ENCODE measurements around the gene SLC12A1. TPM values are rescaled to one million over a fixed set of nuclear protein-coding genes. Genes with fewer than 3 reads are reported as not detected.

SLC12A1 gene
- total RNA-seq, result not detected
- polyA plus RNA-seq (2013, experiment 1 of 2), result 0.07 TPM
- not detected for polyA plus RNA-seq (2013, experiment 2 of 2)
- long read RNA-seq, experiment 1, result 0 reads
- long read RNA-seq, experiment 2, partial matches to known transcripts, result 0 of 1 reads
- long read RNA-seq, experiment 2, other reads (novel, unspliced or antisense), result 1 of 1 reads
- long read RNA-seq, experiment 3, result 0 reads
- long read RNA-seq, experiment 4, result 0 reads

DNA sequence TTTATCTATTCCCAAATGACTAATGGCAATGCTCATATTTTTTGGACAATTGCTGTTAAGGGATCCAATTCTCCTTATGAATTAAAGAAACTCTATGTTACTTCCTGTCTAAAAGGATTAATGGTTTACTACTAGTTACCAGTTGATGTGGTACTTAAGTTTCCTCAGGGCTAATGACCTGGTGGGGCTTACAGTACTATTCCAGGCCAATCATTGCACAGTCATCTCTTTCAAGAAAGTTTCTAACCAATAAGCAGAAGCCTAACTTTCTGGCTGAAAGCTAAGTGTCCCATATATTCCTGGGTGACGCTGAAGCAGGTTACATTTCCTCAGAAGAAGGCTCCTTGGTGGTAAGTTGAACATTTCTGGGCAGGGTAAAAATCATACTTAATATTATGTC is at the start of gene SLC12A1:
Gene SLC12A1 (plus strand): TSS at position 322 of the 400 bp plus-strand sequence. CDS start 1,418 bp downstream, outside the sequence.
- Mint-ChIP-seq H3K27ac (no peak within 1 kb of the TSS), H3K4me3 (no peak within 1 kb of the TSS), H3K4me1 (no peaks in the 10 kb centered on the region), H3K9me3 (no peaks in the 10 kb centered on the region), H3K36me3 (ENCODE audit: low read depth) (no peaks in the 10 kb centered on the region), H3K27me3 (ENCODE audit: insufficient read depth) (peaks cover 3% of the 10 kb centered on the region)
- DNase-seq, result no peak
- 100% methylated on average over 1 of the region's 1 CpG; no CpG with 5 or more reads in 1 of the 2 experiments for WGBS, 2 experiments (ENCODE audit: insufficient coverage in 1 of 2, insufficient read length in 1 of 2)
- Histone ChIP-seq H3K4me1 (ENCODE audit: control insufficient read depth, insufficient read depth, low read length) (no peaks in the 10 kb centered on the region), H3K27me3 (ENCODE audit: control insufficient read depth, insufficient read depth, low read length, poor library complexity, severe bottlenecking) (no peaks in the 10 kb centered on the region), H3K27ac (ENCODE audit: low read depth, low read length) (no peak within 1 kb of the TSS), H3K4me3 (ENCODE audit: low read length) (no peak within 1 kb of the TSS), H3K36me3 (ENCODE audit: control insufficient read depth, insufficient read depth, low read length) (no peaks in the 10 kb centered on the region), H3K9ac (ENCODE audit: extremely low read depth, low read length, poor library complexity, severe bottlenecking) (no peak within 1 kb of the TSS), H3K9me3 (ENCODE audit: control insufficient read depth, low read length) (no peaks in the 10 kb centered on the region)
- TF ChIP-seq, protein P1, sequence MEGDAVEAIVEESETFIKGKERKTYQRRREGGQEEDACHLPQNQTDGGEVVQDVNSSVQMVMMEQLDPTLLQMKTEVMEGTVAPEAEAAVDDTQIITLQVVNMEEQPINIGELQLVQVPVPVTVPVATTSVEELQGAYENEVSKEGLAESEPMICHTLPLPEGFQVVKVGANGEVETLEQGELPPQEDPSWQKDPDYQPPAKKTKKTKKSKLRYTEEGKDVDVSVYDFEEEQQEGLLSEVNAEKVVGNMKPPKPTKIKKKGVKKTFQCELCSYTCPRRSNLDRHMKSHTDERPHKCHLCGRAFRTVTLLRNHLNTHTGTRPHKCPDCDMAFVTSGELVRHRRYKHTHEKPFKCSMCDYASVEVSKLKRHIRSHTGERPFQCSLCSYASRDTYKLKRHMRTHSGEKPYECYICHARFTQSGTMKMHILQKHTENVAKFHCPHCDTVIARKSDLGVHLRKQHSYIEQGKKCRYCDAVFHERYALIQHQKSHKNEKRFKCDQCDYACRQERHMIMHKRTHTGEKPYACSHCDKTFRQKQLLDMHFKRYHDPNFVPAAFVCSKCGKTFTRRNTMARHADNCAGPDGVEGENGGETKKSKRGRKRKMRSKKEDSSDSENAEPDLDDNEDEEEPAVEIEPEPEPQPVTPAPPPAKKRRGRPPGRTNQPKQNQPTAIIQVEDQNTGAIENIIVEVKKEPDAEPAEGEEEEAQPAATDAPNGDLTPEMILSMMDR (conservative IDR thresholded peaks at IDR 0.05), result no peak

DNA sequence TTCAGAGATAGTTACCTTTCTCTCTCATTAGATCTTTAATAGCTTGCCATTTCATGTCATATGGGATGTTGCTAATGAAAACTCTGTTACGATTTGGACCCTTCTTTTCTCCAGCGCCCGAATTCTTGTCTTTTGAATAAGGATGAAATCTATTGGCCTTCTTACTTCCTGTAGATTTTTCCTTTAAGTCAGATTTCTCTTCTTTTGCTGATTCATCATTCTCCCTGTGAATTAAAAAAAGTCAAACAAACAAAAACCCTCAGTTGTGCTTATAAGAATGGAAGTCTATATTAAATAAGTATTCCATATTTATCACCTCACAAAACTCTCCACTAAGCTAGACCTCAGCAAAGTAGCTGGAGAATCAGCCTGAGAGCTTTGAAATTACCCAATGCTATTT is 37.5 kb upstream of the SLC12A1 start:
- H3K4me3 ChIP-seq (ENCODE audit: low read length), result no peak overlapping the region
- no peak for DNase-seq
- no peaks in the 10 kb centered on the region for H3K27me3 ChIP-seq (ENCODE audit: control insufficient read depth, insufficient read depth, low read length, poor library complexity, severe bottlenecking)
- no peak overlapping the region for H3K4me3 Mint-ChIP-seq
- TF ChIP-seq, protein P1 (conservative IDR thresholded peaks at IDR 0.05), result no peak
- H3K27ac ChIP-seq (ENCODE audit: low read depth, low read length), result no peak overlapping the region
- no peaks in the 10 kb centered on the region for H3K27me3 Mint-ChIP-seq (ENCODE audit: insufficient read depth)
- peaks cover 6% of the 10 kb centered on the region for H3K4me1 Mint-ChIP-seq
- no peak overlapping the region for H3K27ac Mint-ChIP-seq
- peaks cover 7% of the 10 kb centered on the region for H3K4me1 ChIP-seq (ENCODE audit: control insufficient read depth, insufficient read depth, low read length)
- peaks cover 10% of the 10 kb centered on the region for H3K9me3 Mint-ChIP-seq
- H3K9ac ChIP-seq (ENCODE audit: extremely low read depth, low read length, poor library complexity, severe bottlenecking), result no peak overlapping the region
- peaks cover 42% of the 10 kb centered on the region for H3K36me3 ChIP-seq (ENCODE audit: control insufficient read depth, insufficient read depth, low read length)
- 65 to 67% methylated on average over 3 of the region's 3 CpGs for WGBS, 2 experiments (ENCODE audit: insufficient coverage in 1 of 2, insufficient read length in 1 of 2)
- peaks cover 25% of the 10 kb centered on the region for H3K36me3 Mint-ChIP-seq (ENCODE audit: low read depth)
- H3K9me3 ChIP-seq (ENCODE audit: control insufficient read depth, low read length), result no peaks in the 10 kb centered on the region

DNA sequence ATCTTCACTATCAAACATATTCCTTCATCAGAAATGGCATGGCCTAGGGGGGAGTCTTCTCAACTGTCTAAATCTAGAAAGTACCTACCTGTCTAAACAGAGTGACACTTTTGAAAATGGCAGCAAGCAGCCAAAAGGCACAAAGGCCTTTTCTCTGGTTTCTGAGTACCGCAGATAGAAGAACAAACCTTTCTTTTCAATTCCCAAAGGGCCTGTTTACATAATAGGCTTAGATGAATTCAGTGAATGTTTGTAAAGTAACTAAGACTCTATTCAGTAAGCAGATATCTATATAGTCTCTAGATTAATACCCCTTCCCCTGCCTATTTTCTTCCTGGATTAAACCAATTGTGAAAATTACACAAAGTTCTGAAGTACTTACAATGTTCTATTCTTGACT is 35.1 kb upstream of the SLC12A1 start:
- 70% methylated on average over 1 of the region's 1 CpG; no CpG with 5 or more reads in 1 of the 2 experiments for WGBS, 2 experiments (ENCODE audit: insufficient coverage in 1 of 2, insufficient read length in 1 of 2)
- Mint-ChIP-seq H3K27me3 (ENCODE audit: insufficient read depth) (no peaks in the 10 kb centered on the region), H3K4me1 (peaks cover 6% of the 10 kb centered on the region), H3K9me3 (peaks cover 10% of the 10 kb centered on the region), H3K4me3 (no peak overlapping the region), H3K36me3 (ENCODE audit: low read depth) (peaks cover 27% of the 10 kb centered on the region), H3K27ac (no peak overlapping the region)
- Histone ChIP-seq H3K9ac (ENCODE audit: extremely low read depth, low read length, poor library complexity, severe bottlenecking) (no peak overlapping the region), H3K27ac (ENCODE audit: low read depth, low read length) (no peak overlapping the region), H3K4me3 (ENCODE audit: low read length) (no peak overlapping the region), H3K4me1 (ENCODE audit: control insufficient read depth, insufficient read depth, low read length) (peaks cover 7% of the 10 kb centered on the region), H3K36me3 (ENCODE audit: control insufficient read depth, insufficient read depth, low read length) (peaks cover 21% of the 10 kb centered on the region), H3K9me3 (ENCODE audit: control insufficient read depth, low read length) (no peaks in the 10 kb centered on the region), H3K27me3 (ENCODE audit: control insufficient read depth, insufficient read depth, low read length, poor library complexity, severe bottlenecking) (no peaks in the 10 kb centered on the region)
- TF ChIP-seq, protein P1 (conservative IDR thresholded peaks at IDR 0.05), result no peak
- no peak for DNase-seq

Measured in endodermal cell (in vitro differentiated cells).